HepG2 (cell line): Measurements from ENCODE around the gene TPX2. TPM values are rescaled to one million over a fixed set of nuclear protein-coding genes. Genes with fewer than 3 reads are reported as not detected.

Source experiments
- ATAC-seq: fragments of 200-7000 bp; cut with Tn5 transposase; 3 replicates; pipeline ENCODE4 v1.9.1; 2020; ENCODE audit warnings: mild to moderate bottlenecking, moderate library complexity
- BruUV-seq: library from RNA; stranded (reverse); fragments of 400-500 nt; replicated peaks from 2 replicates; lab custom pipeline; 2021; lab: Mats Ljungman, UMichigan
- CTCF ChIA-PET: fragments of 300-600 bp; formaldehyde crosslinking; extraction: SDS; loops from one replicate; lab custom pipeline; 2021; ENCODE audit warnings: low total read pairs, inconsistent platforms, low intra/inter-chr PET ratio; lab: Yijun Ruan, JAX
- POLR2A ChIA-PET: fragments of 350-600 bp; sonication (Branson Sonifier 250); formaldehyde crosslinking; loops from one replicate; lab custom pipeline; 2020; ENCODE audit warnings: antibody characterized with exemption, inconsistent platforms; lab: Yijun Ruan, JAX
- DNase-seq: peaks from one replicate; pipeline ENCODE4 v3.0.0-alpha.2; 2015; ENCODE audit warnings: low spot score
- FAIRE-seq: peaks from 3 replicates; lab custom pipeline; 2011; peaks lifted over from hg19 to GRCh38; lab: Jason Lieb, UNC
- H2AFZ ChIP-seq: one replicate; pipeline ENCODE4 v1.6.1; 2011; ENCODE audit warnings: low read length, inconsistent platforms
- H3K27ac ChIP-seq: fragments of 300-600 bp; 3 replicates; pipeline ENCODE4 v1.8.0; 2011; ENCODE audit warnings: mixed run types, mild to moderate bottlenecking, mixed read lengths, low read length, inconsistent platforms; ENCODE audit not compliant: insufficient read depth; ENCODE audit errors: extremely low read length
- H3K27me3 ChIP-seq, 2 experiments: fragments of 200-600 bp in 1 of 2; 2 replicates in 1 of 2; 3 replicates in 1 of 2; pipeline versions ENCODE4 v1.6.0 to v1.8.0; 2011; ENCODE audit warnings: low read length in 2 of 2, mild to moderate bottlenecking in 2 of 2, moderate library complexity in 2 of 2, inconsistent platforms in 1 of 2; ENCODE audit not compliant: insufficient read depth in 2 of 2, control insufficient read depth in 1 of 2
- H3K36me3 ChIP-seq, 2 experiments: fragments of 200-600 bp in 1 of 2; replicated peaks in 1 of 2; 2 replicates in 1 of 2; 3 replicates in 1 of 2; pipeline versions ENCODE4 v1.5.1 to v1.8.0; 2011; ENCODE audit warnings: low read length in 2 of 2, inconsistent platforms in 1 of 2; ENCODE audit not compliant: insufficient read depth in 2 of 2, control insufficient read depth in 1 of 2
- H3K4me1 ChIP-seq: 2 replicates; pipeline ENCODE4 v1.5.1; 2012; ENCODE audit warnings: low read length, inconsistent platforms; ENCODE audit not compliant: insufficient read depth
- H3K4me2 ChIP-seq: 2 replicates; pipeline ENCODE4 v1.6.0; 2011; ENCODE audit warnings: low read depth, low read length, inconsistent platforms
- H3K4me3 ChIP-seq, 3 experiments: fragments of 200-600 bp in 1 of 3; sonication (generic), shearing (Covaris generic) in 1 of 3; replicated peaks in 1 of 3; 2 replicates each; pipeline ENCODE4 v1.5.1; 2011 to 2016; ENCODE audit warnings: low read length in 3 of 3, inconsistent platforms in 2 of 3, low read depth in 2 of 3, mild to moderate bottlenecking in 2 of 3, control low read depth in 1 of 3, mixed read lengths in 1 of 3; ENCODE audit not compliant: insufficient read depth in 1 of 3
- H3K79me2 ChIP-seq: one replicate; pipeline ENCODE4 v1.6.1; 2011; ENCODE audit warnings: low read length, inconsistent platforms; ENCODE audit not compliant: insufficient read depth
- H3K9ac ChIP-seq: 2 replicates; pipeline ENCODE4 v1.6.0; 2011; ENCODE audit warnings: mild to moderate bottlenecking, low read depth, low read length, inconsistent platforms; ENCODE audit not compliant: insufficient read depth
- H3K9me3 ChIP-seq: 2 replicates; pipeline ENCODE4 v1.5.1; 2012; ENCODE audit warnings: mild to moderate bottlenecking, low read length
- H4K20me1 ChIP-seq: 2 replicates; pipeline ENCODE4 v1.6.0; 2011; ENCODE audit warnings: inconsistent platforms, mild to moderate bottlenecking, low read length, moderate library complexity; ENCODE audit not compliant: insufficient read depth
- ELK4 ChIP-seq: sonication (generic); formaldehyde crosslinking; IDR thresholded peaks from 2 replicates; pipeline ENCODE4 v1.9.0; 2021; ENCODE audit warnings: missing genetic modification reagents, borderline replicate concordance
- GABPA ChIP-seq, 2 experiments: IDR thresholded peaks; 2 replicates each; pipeline ENCODE4 v1.6.1; 2011 to 2016; ENCODE audit warnings: low read depth in 2 of 2, low read length in 1 of 2, missing biosample characterization in 1 of 2, missing genetic modification characterization in 1 of 2
- MTF2 ChIP-seq: sonication (generic); formaldehyde crosslinking; IDR thresholded peaks from 2 replicates; pipeline ENCODE4 v1.5.0; 2020; ENCODE audit warnings: missing genetic modification reagents, borderline replicate concordance
- ZNF629 ChIP-seq: sonication (generic); formaldehyde crosslinking; conservative IDR thresholded peaks from 2 replicates; pipeline ENCODE4 v1.5.0; 2020; ENCODE audit warnings: missing genetic modification reagents
- ZSCAN21 ChIP-seq: sonication (generic); formaldehyde crosslinking; IDR thresholded peaks from 2 replicates; pipeline ENCODE4 v1.8.0; 2022; ENCODE audit warnings: mild to moderate bottlenecking, missing genetic modification reagents, moderate library complexity, borderline replicate concordance
- WGBS: methylation state at CpG from one replicate; pipeline ENCODE4 v1.1.6; 2017; ENCODE audit warnings: low lambda C conversion rate; 5-methylcytosine and 5-hydroxymethylcytosine counted together
- in situ Hi-C: cut with HindIII; loops from 2 replicates; pipeline ENCODE4 v1.10.0; 2017; ENCODE audit warnings: low pct_unique_long_range_greater_than_20kb; ENCODE audit not compliant: extremely low pct_ligation_motif_present
- intact Hi-C: fragments of 100-400 bp; cut with micrococcal nuclease; formaldehyde crosslinking; loops from one replicate; pipeline ENCODE4 v1.10.0; 2022; ENCODE audit not compliant: unreplicated experiment
- polyA plus RNA-seq, 8 experiments: library from polyadenylated mRNA; depleted of rRNA in 3 of 8; stranded (reverse) in 7 of 8; unstranded in 1 of 8; fragments of >200 nt; fragmentation: Illumina TruSeq in 4 of 8; extraction: Trizol in 4 of 8; gene quantifications; 2 replicates each; pipeline versions ENCODE4 v1.2.1 to v1.2.3, GENCODE V29; 2011 to 2016; ENCODE audit warnings: low read depth in 4 of 8, missing spikeins in 1 of 8, mixed read lengths in 1 of 8; ENCODE audit not compliant: insufficient read depth in 1 of 8
- total RNA-seq, 5 experiments: library from RNA; depleted of rRNA; stranded (reverse); fragments of >200 nt; fragmentation: Illumina TruSeq; extraction: Trizol; gene quantifications; 2 replicates each; pipeline ENCODE4 v1.2.3, GENCODE V29; 2016; ENCODE audit warnings: low read depth in 1 of 5

Gene TPX2
- total and polyA plus RNA-seq, 2 of the 13 experiments (the other 11 are each of a cell fraction or from before 2014, with no cell fraction given): 34.3 to 124 TPM

- H3K36me3 ChIP-seq: peaks cover 44 to 87% of the 10 kb centered on the region in 2 experiments
- no peaks in the 10 kb centered on the region for H4K20me1 ChIP-seq
- ChIA-PET CTCF (no interaction called here), POLR2A (no interaction called here)
- 100% methylated on average over 1 of the region's 1 CpG for WGBS
- FAIRE-seq: no peak
- no peaks in the 10 kb centered on the region for H3K27me3 ChIP-seq
- intact Hi-C loops: no loop called here
- BruUV-seq: no TSS peak
- no peak overlapping the region for H3K4me3 ChIP-seq
- H3K4me2 ChIP-seq: no peak overlapping the region
- no peak for ATAC-seq
- no peak for DNase-seq
- H3K79me2 ChIP-seq: no peaks in the 10 kb centered on the region
- H3K27ac ChIP-seq: no peak overlapping the region
- H3K9ac ChIP-seq: no peak overlapping the region
- in situ Hi-C loops: no loop called here
- H2AFZ ChIP-seq: no peak overlapping the region
- no peaks in the 10 kb centered on the region for H3K4me1 ChIP-seq
- H3K9me3 ChIP-seq: no peaks in the 10 kb centered on the region
- TF ChIP-seq ZNF629 (CRISPR knock-in tag) (peak; percentile 95), ELK4 (CRISPR knock-in tag) (no peak)
- TF ChIP-seq, all 625 proteins: peak for 1
Observed at GRCh38 chr20:31774408-31774807, 35.3 kb downstream of the TPX2 start.

- no peak for DNase-seq
- Histone ChIP-seq H3K4me2 (no peak overlapping the region), H2AFZ (no peak overlapping the region), H3K27ac (no peak overlapping the region), H3K79me2 (no peaks in the 10 kb centered on the region), H4K20me1 (no peaks in the 10 kb centered on the region), H3K27me3 (no peaks in the 10 kb centered on the region), H3K9me3 (no peaks in the 10 kb centered on the region), H3K4me1 (no peaks in the 10 kb centered on the region), H3K9ac (no peak overlapping the region), H3K36me3 (peaks cover 54 to 94% of the 10 kb centered on the region in 2 experiments), H3K4me3 (no peak overlapping the region)
- no TSS peak for BruUV-seq
- ChIA-PET CTCF (no interaction called here), POLR2A (interaction anchor here (0.7 kb wide), 1 partner anchor 65 kb away, joined by 3 read pairs; no protein-coding TSS in a partner anchor)
- intact Hi-C loops: no loop called here
- 98% methylated on average over 2 of the region's 2 CpGs for WGBS
- no peak for ATAC-seq
- FAIRE-seq: no peak
- TF ChIP-seq MTF2 (CRISPR knock-in tag): no peak
- TF ChIP-seq ZSCAN21 (CRISPR knock-in tag): no peak
- no peak for TF ChIP-seq GABPA (IDR thresholded peaks at IDR 0.05; ENCODE audit: low read depth, low read length)
- no peak for TF ChIP-seq GABPA (CRISPR knock-in tag; IDR thresholded peaks at IDR 0.05; ENCODE audit: low read depth)
- in situ Hi-C loops: no loop called here
Observed at GRCh38 chr20:31780839-31781238, 41.7 kb downstream of the TPX2 start.
